Esophagus muscularis mucosa (tissue), 3 donors: ENCODE measurements around the gene SERPINA1.
"Not testable (repeated sequence)": the region's sequence is repeated elsewhere in the genome, so short reads cannot be mapped to it uniquely, and the experiment has no call there.

Source experiments
- POLR2A ChIP-seq: fragments of 450-650 bp; IDR thresholded peaks from one replicate; pipeline ENCODE4 v1.6.1; 2017; ENCODE audit warnings: antibody characterized with exemption, moderate library complexity, mild to moderate bottlenecking, low read depth
- POLR2AphosphoS5 ChIP-seq, 2 donors: sonication (generic); formaldehyde crosslinking; IDR thresholded peaks; one replicate each; pipeline ENCODE4 v1.6.1; 2017; ENCODE audit warnings: antibody characterized with exemption in 2 of 2
- TF ChIP-seq, protein P1 (sequence below), 3 experiments: fragments of 200-600 bp in 2 of 3; fragments of 450-650 bp in 1 of 3; sonication (generic) in 2 of 3; IDR thresholded peaks; one replicate each; pipeline ENCODE4 v1.5.1; 2017 to 2019; ENCODE audit warnings: antibody characterized with exemption in 3 of 3, mild to moderate bottlenecking in 2 of 3, moderate library complexity in 1 of 3

DNA sequence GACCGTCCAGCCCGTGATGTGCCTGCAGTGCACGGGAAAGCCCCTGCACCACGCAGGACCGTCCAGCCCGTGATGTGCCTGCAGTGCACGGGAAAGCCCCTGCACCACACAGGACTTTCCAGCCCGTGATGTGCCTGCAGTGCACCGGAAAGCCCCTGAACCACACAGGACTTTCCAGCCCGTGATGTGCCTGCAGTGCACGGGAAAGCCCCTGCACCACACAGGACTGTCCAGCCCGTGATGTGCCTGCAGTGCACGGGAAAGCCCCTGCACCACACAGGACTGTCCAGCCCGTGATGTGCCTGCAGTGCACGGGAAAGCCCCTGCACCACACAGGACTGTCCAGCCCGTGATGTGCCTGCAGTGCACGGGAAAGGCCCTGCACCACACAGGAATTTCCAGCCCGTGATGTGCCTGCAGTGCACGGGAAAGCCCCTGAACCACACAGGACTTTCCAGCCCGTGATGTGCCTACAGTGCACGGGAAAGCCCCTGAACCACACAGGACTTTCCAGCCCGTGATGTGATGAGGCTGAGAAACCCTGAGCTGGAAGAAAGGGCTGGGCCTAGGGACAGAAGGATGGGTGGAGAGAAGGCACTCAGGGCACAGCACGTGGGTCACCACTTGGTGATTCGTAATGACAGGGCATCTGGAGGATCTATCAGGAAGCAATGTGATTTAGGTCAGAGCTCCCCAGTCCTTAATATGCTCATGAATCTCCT, 42.2 kb downstream of the SERPINA1 start:
- TF ChIP-seq, protein P1, sequence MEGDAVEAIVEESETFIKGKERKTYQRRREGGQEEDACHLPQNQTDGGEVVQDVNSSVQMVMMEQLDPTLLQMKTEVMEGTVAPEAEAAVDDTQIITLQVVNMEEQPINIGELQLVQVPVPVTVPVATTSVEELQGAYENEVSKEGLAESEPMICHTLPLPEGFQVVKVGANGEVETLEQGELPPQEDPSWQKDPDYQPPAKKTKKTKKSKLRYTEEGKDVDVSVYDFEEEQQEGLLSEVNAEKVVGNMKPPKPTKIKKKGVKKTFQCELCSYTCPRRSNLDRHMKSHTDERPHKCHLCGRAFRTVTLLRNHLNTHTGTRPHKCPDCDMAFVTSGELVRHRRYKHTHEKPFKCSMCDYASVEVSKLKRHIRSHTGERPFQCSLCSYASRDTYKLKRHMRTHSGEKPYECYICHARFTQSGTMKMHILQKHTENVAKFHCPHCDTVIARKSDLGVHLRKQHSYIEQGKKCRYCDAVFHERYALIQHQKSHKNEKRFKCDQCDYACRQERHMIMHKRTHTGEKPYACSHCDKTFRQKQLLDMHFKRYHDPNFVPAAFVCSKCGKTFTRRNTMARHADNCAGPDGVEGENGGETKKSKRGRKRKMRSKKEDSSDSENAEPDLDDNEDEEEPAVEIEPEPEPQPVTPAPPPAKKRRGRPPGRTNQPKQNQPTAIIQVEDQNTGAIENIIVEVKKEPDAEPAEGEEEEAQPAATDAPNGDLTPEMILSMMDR (IDR thresholded peaks at IDR 0.05): not testable (repeated sequence)
- TF ChIP-seq POLR2A; POLR2AphosphoS5 (IDR thresholded peaks at IDR 0.05): not testable (repeated sequence)
